Hepatocyte (in vitro differentiated cells): Measurements from ENCODE around the gene USP19. TPM values are rescaled to one million over a fixed set of nuclear protein-coding genes. Genes with fewer than 3 reads are reported as not detected.

ENCODE experiments used
- DNase-seq: peaks from one replicate; pipeline ENCODE4 v3.0.0-alpha.2; 2016; ENCODE audit warnings: low spot score
- H2AFZ ChIP-seq: fragments of 200-600 bp; sonication (generic); 2 replicates; pipeline ENCODE4 v1.6.0; 2016; ENCODE audit warnings: antibody characterized with exemption, mild to moderate bottlenecking
- H3K27ac ChIP-seq: fragments of 200-600 bp; sonication (generic); 2 replicates; pipeline ENCODE4 v1.5.1; 2016; ENCODE audit warnings: mild to moderate bottlenecking
- H3K27me3 ChIP-seq: fragments of 200-600 bp; sonication (generic); 2 replicates; pipeline ENCODE4 v1.6.1; 2016
- H3K36me3 ChIP-seq: fragments of 200-600 bp; sonication (generic); replicated peaks from 2 replicates; pipeline ENCODE4 v1.5.1; 2016; ENCODE audit warnings: low read depth; ENCODE audit not compliant: insufficient read depth
- H3K4me1 ChIP-seq: fragments of 200-600 bp; sonication (generic); 2 replicates; pipeline ENCODE4 v1.5.1; 2016; ENCODE audit warnings: mild to moderate bottlenecking, moderate library complexity; ENCODE audit not compliant: insufficient read depth
- H3K4me2 ChIP-seq: fragments of 200-600 bp; sonication (generic); 2 replicates; pipeline ENCODE4 v1.6.0; 2016
- H3K4me3 ChIP-seq: fragments of 200-600 bp; sonication (generic); 2 replicates; pipeline ENCODE4 v1.5.1; 2016; ENCODE audit warnings: mild to moderate bottlenecking
- H3K79me2 ChIP-seq: fragments of 200-600 bp; sonication (generic); 2 replicates; pipeline ENCODE4 v1.6.0; 2017; ENCODE audit warnings: mild to moderate bottlenecking
- H3K9me2 ChIP-seq: fragments of 200-600 bp; sonication (generic); replicated peaks from 2 replicates; pipeline ENCODE4 v1.6.0; 2017; ENCODE audit warnings: mild to moderate bottlenecking; ENCODE audit not compliant: insufficient read depth
- H3K9me3 ChIP-seq: fragments of 200-600 bp; sonication (generic); 2 replicates; pipeline ENCODE4 v1.5.1; 2016; ENCODE audit warnings: low read depth, mild to moderate bottlenecking
- H4K20me1 ChIP-seq: fragments of 200-600 bp; sonication (generic); 2 replicates; pipeline ENCODE4 v1.6.0; 2016; ENCODE audit warnings: mild to moderate bottlenecking; ENCODE audit not compliant: insufficient read depth, poor library complexity, severe bottlenecking
- CTCF ChIP-seq: fragments of 200-600 bp; sonication (generic); IDR thresholded peaks from 2 replicates; pipeline ENCODE4 v1.5.1; 2016; ENCODE audit warnings: antibody characterized with exemption, mild to moderate bottlenecking; ENCODE audit not compliant: poor library complexity
- EZH2 ChIP-seq: fragments of 200-600 bp; sonication (generic); IDR thresholded peaks from 2 replicates; pipeline ENCODE4 v1.6.1; 2016; ENCODE audit warnings: antibody characterized with exemption, mild to moderate bottlenecking, borderline replicate concordance
- EZH2phosphoT487 ChIP-seq: fragments of 200-600 bp; sonication (generic); IDR thresholded peaks from one replicate; pipeline ENCODE4 v1.6.1; 2018; ENCODE audit warnings: antibody characterized with exemption, mild to moderate bottlenecking, low read depth, moderate library complexity; ENCODE audit not compliant: unreplicated experiment, severe bottlenecking
- WGBS: methylation state at CpG from one replicate; pipeline ENCODE4 v1.1.6; 2016; ENCODE audit warnings: low lambda C conversion rate; ENCODE audit errors: missing lambda C conversion rate; 5-methylcytosine and 5-hydroxymethylcytosine counted together
- polyA plus RNA-seq: library from polyadenylated mRNA; unstranded; fragments of >200 nt; fragmentation: Nextera tagmentation; extraction: Ambion mirVana; gene quantifications from 2 replicates; pipeline ENCODE4 v1.2.1, GENCODE V29; 2016
- total RNA-seq: library from RNA; depleted of rRNA; stranded (reverse); fragments of >200 nt; gene quantifications from 2 replicates; pipeline ENCODE4 v1.2.3, GENCODE V29; 2014

The USP19 gene
- total and polyA plus RNA-seq, 2 experiments from 2014 or later: 32.7 to 44.2 TPM

DNA sequence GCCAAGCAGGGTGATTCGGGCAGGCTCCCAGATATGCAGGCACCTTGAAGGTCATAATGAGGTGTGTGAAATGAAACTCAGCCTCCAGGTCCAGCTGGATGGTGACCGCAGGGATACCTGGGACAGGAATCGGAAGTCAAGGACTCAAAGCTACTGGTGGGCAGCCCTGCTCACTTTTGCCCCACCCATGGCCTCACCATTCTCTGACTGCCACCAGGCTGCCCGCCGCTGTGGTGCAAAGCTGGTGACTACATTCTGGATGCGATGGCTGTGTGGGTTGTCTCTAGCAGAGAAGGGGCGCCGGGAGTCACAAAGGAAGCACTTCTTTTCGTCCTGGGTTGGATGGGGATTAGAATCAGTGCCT lies 11.4 kb upstream of the USP19 start:
- no peak overlapping the region for H2AFZ ChIP-seq
- peak overlapping the region; percentile 99 for H3K27ac ChIP-seq
- no peaks in the 10 kb centered on the region for H3K27me3 ChIP-seq
- no peaks in the 10 kb centered on the region for H3K9me3 ChIP-seq
- no peak for DNase-seq
- no peaks in the 10 kb centered on the region for H3K36me3 ChIP-seq
- peak overlapping the region; percentile 99 for H3K4me2 ChIP-seq
- TF ChIP-seq EZH2phosphoT487 (no peak), CTCF (no peak), EZH2 (no peak)
- H3K4me3 ChIP-seq: peak overlapping the region; percentile 99
- 51% methylated on average over 9 of the region's 9 CpGs for WGBS
- H4K20me1 ChIP-seq: no peaks in the 10 kb centered on the region
- H3K4me1 ChIP-seq: peaks cover 19% of the 10 kb centered on the region
- H3K9me2 ChIP-seq: no peaks in the 10 kb centered on the region
- peaks cover 28% of the 10 kb centered on the region for H3K79me2 ChIP-seq

GRCh38 chr3:49131576-49131975 lies 11.0 kb upstream of the USP19 start:
- Histone ChIP-seq H3K4me3 (peak overlapping the region; percentile 99), H3K9me2 (no peaks in the 10 kb centered on the region), H4K20me1 (no peaks in the 10 kb centered on the region), H3K36me3 (no peaks in the 10 kb centered on the region), H3K4me1 (peaks cover 19% of the 10 kb centered on the region), H2AFZ (no peak overlapping the region), H3K27ac (peak overlapping the region; percentile 99), H3K4me2 (peak overlapping the region; percentile 99), H3K9me3 (no peaks in the 10 kb centered on the region), H3K27me3 (no peaks in the 10 kb centered on the region), H3K79me2 (peaks cover 28% of the 10 kb centered on the region)
- no peak for DNase-seq
- 94% methylated on average over 6 of the region's 6 CpGs for WGBS
- TF ChIP-seq EZH2phosphoT487 (no peak), CTCF (no peak), EZH2 (no peak)

GRCh38 chr3:49131040-49131439 lies 10.4 kb upstream of the USP19 start:
- Histone ChIP-seq H3K27ac (no peak overlapping the region), H2AFZ (no peak overlapping the region), H3K9me3 (no peaks in the 10 kb centered on the region), H3K79me2 (peaks cover 28% of the 10 kb centered on the region), H3K4me1 (peaks cover 19% of the 10 kb centered on the region), H3K4me2 (peak overlapping the region; percentile 99), H3K4me3 (no peak overlapping the region), H3K36me3 (no peaks in the 10 kb centered on the region), H3K27me3 (no peaks in the 10 kb centered on the region), H3K9me2 (no peaks in the 10 kb centered on the region), H4K20me1 (no peaks in the 10 kb centered on the region)
- no peak for TF ChIP-seq EZH2
- TF ChIP-seq CTCF: no peak
- no peak for TF ChIP-seq EZH2phosphoT487
- no peak for DNase-seq
- WGBS: 95% methylated on average over 12 of the region's 12 CpGs
